ENCODE measurements around the gene CPLANE2.
"Not testable (repeated sequence)": the region's sequence is repeated elsewhere in the genome, so short reads cannot be mapped to it uniquely, and the experiment has no call there.

The CPLANE2 gene

GRCh38 chr1:16208270-16208987 is 28.6 kb downstream of the CPLANE2 start:
- no peak for DNase-seq

GRCh38 chr1:16207318-16208269 is 29.4 kb downstream of the CPLANE2 start:
- no peak for DNase-seq

GRCh38 chr1:16206547-16207317 is 30.3 kb downstream of the CPLANE2 start:
- peak; percentile 96 for DNase-seq

GRCh38 chr1:16205891-16206546 is 31.0 kb downstream of the CPLANE2 start:
- DNase-seq: no peak

- DNase-seq: no peak
Observed at GRCh38 chr1:16205334-16205671, 31.7 kb downstream of the CPLANE2 start.

- peak; percentile 20 to 33 for DNase-seq
Observed at GRCh38 chr1:16204634-16205333, 32.2 kb downstream of the CPLANE2 start.

- DNase-seq: no peak
Observed at GRCh38 chr1:16204216-16204615, 32.8 kb downstream of the CPLANE2 start.

- no peak for DNase-seq
Observed at GRCh38 chr1:16203550-16203949, 33.4 kb downstream of the CPLANE2 start.

- DNase-seq: no peak
Observed at GRCh38 chr1:16202281-16203210, 34.4 kb downstream of the CPLANE2 start.

- no peak for DNase-seq
Observed at GRCh38 chr1:16199700-16200099, 37.3 kb downstream of the CPLANE2 start.

GRCh38 chr1:16199157-16199501 is 37.9 kb downstream of the CPLANE2 start:
- no peak for DNase-seq

GRCh38 chr1:16198444-16199156 is 38.4 kb downstream of the CPLANE2 start:
- no peak for DNase-seq

- no peak for DNase-seq
Observed at GRCh38 chr1:16196874-16197273, 40.1 kb downstream of the CPLANE2 start.

GRCh38 chr1:16196139-16196538 is 40.8 kb downstream of the CPLANE2 start:
- not testable (repeated sequence) for DNase-seq

GRCh38 chr1:16195518-16195905 is 41.5 kb downstream of the CPLANE2 start:
- no peak for DNase-seq

- no peak for DNase-seq
Observed at GRCh38 chr1:16191916-16192546, 45.0 kb downstream of the CPLANE2 start.

GRCh38 chr1:16191309-16191708 is 45.7 kb downstream of the CPLANE2 start:
- no peak for DNase-seq

- no peak for DNase-seq
Observed at GRCh38 chr1:16189921-16190621, 46.9 kb downstream of the CPLANE2 start.

- no peak for DNase-seq
Observed at GRCh38 chr1:16189003-16189402, 48.0 kb downstream of the CPLANE2 start.

Data from CD4-positive, alpha-beta T cell treated with Interleukin-4 for 1 hour (primary cell).